ENCODE data around the gene THADA. TPM values are rescaled to one million over a fixed set of nuclear protein-coding genes. Genes with fewer than 3 reads are reported as not detected.

Gene THADA
- total RNA-seq, 1 donor from 2014 or later, result 33.8 TPM

DNA sequence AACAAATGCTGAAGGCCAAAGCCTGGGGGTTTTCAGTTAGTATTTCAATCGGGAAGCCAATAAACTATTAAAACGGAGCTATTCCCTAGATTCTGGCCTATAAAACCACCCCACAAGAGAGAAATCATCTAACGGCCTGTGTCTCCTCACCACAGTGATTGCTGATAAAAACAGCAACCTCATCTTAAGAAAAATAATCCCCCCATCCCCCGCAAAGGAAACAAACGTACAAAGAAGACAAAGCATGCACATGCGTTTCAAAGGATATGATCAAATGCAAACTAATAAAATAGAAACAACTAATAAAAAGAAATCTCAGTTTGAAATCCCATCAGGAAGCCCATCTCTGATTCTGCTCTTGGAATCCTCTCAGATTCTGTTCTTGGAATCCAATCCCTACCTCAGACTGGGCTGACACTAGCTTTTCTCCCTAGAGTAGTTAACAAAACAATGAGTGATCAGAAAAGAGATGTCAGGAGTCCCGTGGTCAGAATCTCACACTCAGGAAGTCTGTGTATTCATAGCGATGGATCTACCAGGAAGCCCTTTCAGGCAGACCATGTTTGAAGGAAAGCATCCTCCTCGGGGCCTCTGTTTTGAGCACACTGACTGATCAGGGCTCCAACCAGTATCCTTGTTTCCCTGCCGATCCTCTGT, 150.7 kb downstream of the THADA start:
- Mint-ChIP-seq H3K4me3 (no peak overlapping the region), H3K36me3 (ENCODE audit: low read depth) (peaks cover 11% of the 10 kb centered on the region), H3K27me3 (ENCODE audit: low read depth) (no peaks in the 10 kb centered on the region), H3K4me1 (peaks cover 22% of the 10 kb centered on the region), H3K27ac (ENCODE audit: unreplicated experiment) (peak overlapping the region; percentile 15), H3K9me3 (no peaks in the 10 kb centered on the region)
- TF ChIP-seq, protein P1, sequence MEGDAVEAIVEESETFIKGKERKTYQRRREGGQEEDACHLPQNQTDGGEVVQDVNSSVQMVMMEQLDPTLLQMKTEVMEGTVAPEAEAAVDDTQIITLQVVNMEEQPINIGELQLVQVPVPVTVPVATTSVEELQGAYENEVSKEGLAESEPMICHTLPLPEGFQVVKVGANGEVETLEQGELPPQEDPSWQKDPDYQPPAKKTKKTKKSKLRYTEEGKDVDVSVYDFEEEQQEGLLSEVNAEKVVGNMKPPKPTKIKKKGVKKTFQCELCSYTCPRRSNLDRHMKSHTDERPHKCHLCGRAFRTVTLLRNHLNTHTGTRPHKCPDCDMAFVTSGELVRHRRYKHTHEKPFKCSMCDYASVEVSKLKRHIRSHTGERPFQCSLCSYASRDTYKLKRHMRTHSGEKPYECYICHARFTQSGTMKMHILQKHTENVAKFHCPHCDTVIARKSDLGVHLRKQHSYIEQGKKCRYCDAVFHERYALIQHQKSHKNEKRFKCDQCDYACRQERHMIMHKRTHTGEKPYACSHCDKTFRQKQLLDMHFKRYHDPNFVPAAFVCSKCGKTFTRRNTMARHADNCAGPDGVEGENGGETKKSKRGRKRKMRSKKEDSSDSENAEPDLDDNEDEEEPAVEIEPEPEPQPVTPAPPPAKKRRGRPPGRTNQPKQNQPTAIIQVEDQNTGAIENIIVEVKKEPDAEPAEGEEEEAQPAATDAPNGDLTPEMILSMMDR (conservative IDR thresholded peaks at IDR 0.05), result no peak
- DNase-seq (ENCODE audit: low read depth, low spot score), result no peak

DNA sequence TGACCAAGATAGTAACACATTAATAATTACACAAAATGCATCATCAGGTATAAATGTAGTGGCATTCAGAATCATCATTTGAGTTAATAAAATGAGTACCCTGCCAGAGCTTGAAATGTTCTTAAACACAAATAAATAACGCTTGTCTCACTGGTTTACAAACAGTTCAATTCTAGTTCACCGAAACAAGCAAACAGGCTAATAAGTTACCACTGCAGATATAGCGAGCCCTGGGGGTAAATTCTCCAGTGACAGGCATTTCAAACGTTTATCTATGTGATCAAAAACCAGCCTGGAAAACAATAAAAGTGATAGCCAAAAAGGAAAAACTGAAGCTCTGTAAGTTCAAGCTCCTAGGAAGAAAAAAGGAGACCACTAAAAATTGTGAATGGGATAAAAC, 152.6 kb downstream of the THADA start:
- Mint-ChIP-seq H3K27me3 (ENCODE audit: low read depth) (no peaks in the 10 kb centered on the region), H3K4me1 (peaks cover 13% of the 10 kb centered on the region), H3K9me3 (no peaks in the 10 kb centered on the region), H3K36me3 (ENCODE audit: low read depth) (peaks cover 7% of the 10 kb centered on the region), H3K27ac (ENCODE audit: unreplicated experiment) (no peak overlapping the region), H3K4me3 (no peak overlapping the region)
- DNase-seq (ENCODE audit: low read depth, low spot score), result no peak
- TF ChIP-seq, protein P1 (conservative IDR thresholded peaks at IDR 0.05), result no peak

DNA sequence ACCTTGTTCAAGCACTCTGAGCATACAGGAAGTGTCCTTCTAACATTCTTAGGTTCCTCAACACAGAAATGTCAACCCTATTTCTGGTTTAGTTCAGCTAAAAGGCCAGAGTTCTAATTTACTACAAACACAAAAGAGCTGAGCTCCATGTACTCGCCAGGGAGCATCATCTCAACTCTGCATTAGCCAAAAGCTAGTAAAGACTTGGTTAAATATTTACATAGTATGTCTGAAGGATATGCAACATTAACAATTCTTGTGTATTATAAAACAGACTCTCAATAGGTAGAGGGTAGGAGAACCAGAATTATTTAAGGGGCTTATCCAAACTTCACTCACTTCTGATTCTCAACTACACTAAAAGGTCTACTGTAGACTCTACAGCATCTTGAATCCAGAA, 154.6 kb downstream of the THADA start:
- no peaks in the 10 kb centered on the region for H3K9me3 Mint-ChIP-seq
- peaks cover 10% of the 10 kb centered on the region for H3K4me1 Mint-ChIP-seq
- H3K27ac Mint-ChIP-seq (ENCODE audit: unreplicated experiment), result no peak overlapping the region

DNA sequence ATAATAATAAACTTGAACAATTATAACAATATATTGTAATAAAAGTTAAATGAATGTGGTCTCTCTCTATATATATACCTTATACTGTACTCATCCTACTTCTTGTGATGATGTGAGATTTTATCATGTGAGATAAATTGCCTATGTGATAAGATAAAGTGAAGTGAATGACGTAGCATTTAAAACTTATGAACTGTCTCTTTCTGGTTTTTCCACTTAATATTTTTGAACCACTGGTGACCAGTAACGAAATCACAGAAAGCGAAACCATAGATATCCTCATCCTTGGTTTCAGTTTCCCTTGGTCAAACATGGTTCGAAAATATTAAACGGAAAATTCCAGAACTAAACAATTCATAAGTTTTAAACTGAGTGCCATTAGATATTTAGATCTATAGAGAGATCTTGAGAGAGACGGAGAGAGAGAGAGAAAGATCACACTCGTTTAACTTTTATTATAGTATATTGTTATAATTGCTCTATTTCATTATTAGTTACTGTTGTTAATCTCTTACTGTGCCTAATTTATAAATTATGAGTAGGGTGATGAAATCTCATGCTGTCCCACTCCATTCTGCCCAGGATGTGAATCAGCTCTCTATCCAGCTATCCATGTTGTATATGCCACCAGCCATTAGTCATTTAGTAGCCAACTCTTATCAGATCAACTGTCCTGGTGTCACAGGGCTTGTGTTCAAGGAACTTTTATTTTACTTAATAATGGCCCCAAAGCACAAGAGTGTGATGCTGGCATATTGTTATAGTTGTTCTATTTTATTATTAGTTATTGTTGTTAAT, 156.8 kb downstream of the THADA start:
- Mint-ChIP-seq H3K27me3 (ENCODE audit: low read depth) (no peaks in the 10 kb centered on the region), H3K36me3 (ENCODE audit: low read depth) (no peaks in the 10 kb centered on the region), H3K4me1 (no peaks in the 10 kb centered on the region), H3K9me3 (no peaks in the 10 kb centered on the region), H3K4me3 (no peak overlapping the region), H3K27ac (ENCODE audit: unreplicated experiment) (no peak overlapping the region)
- no peak for DNase-seq (ENCODE audit: low read depth, low spot score)
- TF ChIP-seq, protein P1 (conservative IDR thresholded peaks at IDR 0.05), result no peak

More for the DNA sequence above, 154.6 kb downstream of the THADA start:
- TF ChIP-seq, protein P1 (conservative IDR thresholded peaks at IDR 0.05), result no peak
- no peak for DNase-seq (ENCODE audit: low read depth, low spot score)
- no peaks in the 10 kb centered on the region for H3K27me3 Mint-ChIP-seq (ENCODE audit: low read depth)
- no peak overlapping the region for H3K4me3 Mint-ChIP-seq
- no peaks in the 10 kb centered on the region for H3K36me3 Mint-ChIP-seq (ENCODE audit: low read depth)

DNA sequence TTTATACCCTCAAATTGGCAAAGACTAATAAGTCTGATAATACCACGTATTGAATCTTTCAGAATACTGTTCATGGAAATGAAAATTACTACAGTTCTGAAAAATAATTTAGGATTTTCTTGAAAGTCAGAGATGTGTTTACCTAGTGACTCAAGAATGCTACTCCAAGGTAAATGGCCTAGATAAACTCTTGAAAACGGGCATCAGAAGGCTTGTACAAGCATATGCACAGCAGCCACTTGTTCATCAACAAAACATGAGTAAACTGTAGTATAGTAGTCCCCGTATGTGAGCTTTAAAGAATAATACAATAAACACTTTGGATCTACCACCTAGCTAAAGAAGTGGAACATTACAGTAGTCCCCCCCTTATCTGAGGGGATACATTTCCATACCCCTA, 157.5 kb downstream of the THADA start:
- no peaks in the 10 kb centered on the region for H3K27me3 Mint-ChIP-seq (ENCODE audit: low read depth)
- H3K36me3 Mint-ChIP-seq (ENCODE audit: low read depth), result no peaks in the 10 kb centered on the region
- H3K9me3 Mint-ChIP-seq, result no peaks in the 10 kb centered on the region
- no peak for DNase-seq (ENCODE audit: low read depth, low spot score)
- H3K27ac Mint-ChIP-seq (ENCODE audit: unreplicated experiment), result no peak overlapping the region
- TF ChIP-seq, protein P1 (conservative IDR thresholded peaks at IDR 0.05), result no peak
- no peak overlapping the region for H3K4me3 Mint-ChIP-seq
- H3K4me1 Mint-ChIP-seq, result no peaks in the 10 kb centered on the region
